Endothelial cell of umbilical vein (primary cell): ENCODE results near the gene FNDC1. TPM values are rescaled to one million over a fixed set of nuclear protein-coding genes. Genes with fewer than 3 reads are reported as not detected.

Experiments used
- BruUV-seq: library from RNA; stranded (reverse); fragments of 400-500 nt; replicated peaks from 2 replicates; lab custom pipeline; 2021; lab: Mats Ljungman, UMichigan
- CTCF ChIA-PET: fragments of 300-600, 350-600 bp; sonication (Branson Sonifier 250); formaldehyde crosslinking; loops from one replicate; lab custom pipeline; 2021; ENCODE audit warnings: antibody characterized with exemption, inconsistent platforms; lab: Charles Lee
- POLR2A ChIA-PET: fragments of 300-600, 350-600 bp; sonication (Branson Sonifier 250); formaldehyde crosslinking; loops from one replicate; lab custom pipeline; 2021; ENCODE audit warnings: antibody characterized with exemption, inconsistent platforms; lab: Charles Lee
- DNase-seq: peaks from one replicate; pipeline ENCODE4 v3.0.0-alpha.2; 2011; ENCODE audit warnings: low read depth, low spot score
- FAIRE-seq: peaks from 2 replicates; lab custom pipeline; 2011; peaks lifted over from hg19 to GRCh38; lab: Jason Lieb, UNC
- H2AFZ ChIP-seq: 2 replicates; pipeline ENCODE4 v1.6.0; 2012; ENCODE audit warnings: low read depth, low read length, control low read depth, inconsistent platforms
- H3K27ac ChIP-seq: 2 replicates; pipeline ENCODE4 v1.5.1; 2011; ENCODE audit warnings: low read depth, mild to moderate bottlenecking, control low read depth, low read length, moderate library complexity; ENCODE audit not compliant: insufficient read depth
- H3K27me3 ChIP-seq, 2 experiments: 2 replicates each; pipeline versions ENCODE4 v1.6.0 to v1.6.1; 2011; ENCODE audit warnings: low read length in 2 of 2, mixed read lengths in 1 of 2; ENCODE audit not compliant: control insufficient read depth in 2 of 2, insufficient read depth in 2 of 2
- H3K36me3 ChIP-seq, 2 experiments: 2 replicates in 1 of 2; 3 replicates in 1 of 2; pipeline ENCODE4 v1.5.1; 2011; ENCODE audit warnings: low read length in 2 of 2, mild to moderate bottlenecking in 1 of 2, moderate library complexity in 1 of 2; ENCODE audit not compliant: control insufficient read depth in 2 of 2, insufficient read depth in 2 of 2; ENCODE audit errors: extremely low read depth in 1 of 2
- H3K4me1 ChIP-seq: 3 replicates; pipeline ENCODE4 v1.5.1; 2011; ENCODE audit warnings: mild to moderate bottlenecking, low read length; ENCODE audit not compliant: control insufficient read depth, insufficient read depth; ENCODE audit errors: extremely low read depth
- H3K4me2 ChIP-seq: 2 replicates; pipeline ENCODE4 v1.6.1; 2011; ENCODE audit warnings: low read length, control low read depth, mixed read lengths; ENCODE audit not compliant: insufficient read depth
- H3K4me3 ChIP-seq, 3 experiments: fragments of 200-600 bp in 1 of 3; sonication (generic), shearing (Covaris generic) in 1 of 3; replicated peaks in 1 of 3; 2 replicates each; pipeline ENCODE4 v1.5.1; 2011 to 2016; ENCODE audit warnings: control low read depth in 3 of 3, low read length in 3 of 3, mild to moderate bottlenecking in 2 of 3, inconsistent platforms in 1 of 3, low read depth in 1 of 3, moderate library complexity in 1 of 3; ENCODE audit not compliant: insufficient read depth in 1 of 3
- H3K79me2 ChIP-seq: 2 replicates; pipeline ENCODE4 v1.6.0; 2012; ENCODE audit warnings: low read length, inconsistent platforms; ENCODE audit not compliant: control insufficient read depth, insufficient read depth
- H3K9ac ChIP-seq: replicated peaks from 2 replicates; pipeline ENCODE3; 2011; ENCODE audit warnings: low read length, control low read depth; ENCODE audit not compliant: insufficient read depth; ENCODE audit errors: extremely low read depth
- H3K9me1 ChIP-seq: replicated peaks from 3 replicates; pipeline ENCODE4 v1.6.0; 2011; ENCODE audit warnings: mild to moderate bottlenecking, low read length; ENCODE audit not compliant: control insufficient read depth, insufficient read depth; ENCODE audit errors: extremely low read depth
- H3K9me3 ChIP-seq: replicated peaks from 2 replicates; pipeline ENCODE4 v1.5.1; 2012; ENCODE audit warnings: low read length, inconsistent platforms; ENCODE audit not compliant: control insufficient read depth, insufficient read depth
- H4K20me1 ChIP-seq: replicated peaks from 2 replicates; pipeline ENCODE3; 2011; ENCODE audit warnings: mild to moderate bottlenecking, low read length; ENCODE audit not compliant: control insufficient read depth, insufficient read depth; ENCODE audit errors: extremely low read depth
- EZH2 ChIP-seq: IDR thresholded peaks from 2 replicates; pipeline ENCODE4 v1.6.1; 2012; ENCODE audit warnings: borderline replicate concordance, low read depth, mild to moderate bottlenecking, moderate library complexity, low read length, inconsistent platforms; ENCODE audit not compliant: severe bottlenecking
- FOS ChIP-seq: IDR thresholded peaks from 2 replicates; pipeline ENCODE4 v1.6.1; 2011; ENCODE audit warnings: mild to moderate bottlenecking, low read length, moderate library complexity, borderline replicate concordance; ENCODE audit not compliant: insufficient read depth
- GATA2 ChIP-seq: IDR thresholded peaks from 2 replicates; pipeline ENCODE4 v1.7.0; 2011; ENCODE audit warnings: low read depth, mild to moderate bottlenecking, moderate library complexity, mixed read lengths, low read length; ENCODE audit not compliant: insufficient read length, insufficient read depth
- JUN ChIP-seq: IDR thresholded peaks from 2 replicates; pipeline ENCODE4 v1.6.1; 2011; ENCODE audit warnings: borderline replicate concordance, low read depth; ENCODE audit not compliant: insufficient read length, insufficient read depth
- MYC ChIP-seq: IDR thresholded peaks from one replicate; pipeline ENCODE4 v1.6.1; 2011; ENCODE audit warnings: mild to moderate bottlenecking, low read depth, low read length
- POLR2A ChIP-seq: IDR thresholded peaks from 2 replicates; pipeline ENCODE4 v1.6.1; 2012; ENCODE audit warnings: low read depth, mild to moderate bottlenecking, control low read depth, low read length
- POLR2AphosphoS5 ChIP-seq: IDR thresholded peaks from 2 replicates; pipeline ENCODE4 v1.6.1; 2012; ENCODE audit warnings: low read depth, mild to moderate bottlenecking, control low read depth, low read length, moderate library complexity; ENCODE audit not compliant: insufficient read depth
- dilution Hi-C: fragments of 300-500 bp; cut with MboI; formaldehyde crosslinking; loops from one replicate; pipeline ENCODE4 v1.15.0; 2019; ENCODE audit warnings: low sequenced_read_pairs; ENCODE audit not compliant: extremely low pct_ligation_motif_present
- intact Hi-C: fragments of 100-400 bp; cut with micrococcal nuclease; formaldehyde crosslinking; loops from one replicate; pipeline ENCODE4 v1.10.0; 2022
- polyA plus RNA-seq, 4 experiments: library from polyadenylated mRNA; depleted of rRNA in 3 of 4; stranded (reverse) in 3 of 4; unstranded in 1 of 4; fragments of >200 nt; gene quantifications; 2 replicates each; pipeline versions ENCODE4 v1.2.1 to v1.2.3, GENCODE V29; 2011 to 2012; ENCODE audit warnings: missing spikeins in 1 of 4
- total RNA-seq: library from RNA; stranded (reverse); gene quantifications from 2 replicates; pipeline ENCODE4 v1.2.3, GENCODE V29; 2021
- TF ChIP-seq, protein P1 (sequence below), 2 donors: IDR thresholded peaks; 1 replicate in 1 of 2; 2 replicates in 1 of 2; pipeline ENCODE4 v1.5.1; 2011; ENCODE audit warnings: low read length in 2 of 2, mild to moderate bottlenecking in 2 of 2, moderate library complexity in 2 of 2, control low read depth in 1 of 2, inconsistent platforms in 1 of 2, low read depth in 1 of 2; ENCODE audit not compliant: insufficient read depth in 1 of 2; ENCODE audit errors: extremely low read depth in 1 of 2
- TF ChIP-seq, protein P2 (sequence below): IDR thresholded peaks from 2 replicates; pipeline ENCODE4 v1.6.1; 2011; ENCODE audit not compliant: insufficient read depth, insufficient read length

The FNDC1 gene
- total and polyA plus RNA-seq, 2 donors (not counting 3 experiments of a cell fraction or from before 2014, with no cell fraction given) = 0.04 TPM; not detected in 1

DNA sequence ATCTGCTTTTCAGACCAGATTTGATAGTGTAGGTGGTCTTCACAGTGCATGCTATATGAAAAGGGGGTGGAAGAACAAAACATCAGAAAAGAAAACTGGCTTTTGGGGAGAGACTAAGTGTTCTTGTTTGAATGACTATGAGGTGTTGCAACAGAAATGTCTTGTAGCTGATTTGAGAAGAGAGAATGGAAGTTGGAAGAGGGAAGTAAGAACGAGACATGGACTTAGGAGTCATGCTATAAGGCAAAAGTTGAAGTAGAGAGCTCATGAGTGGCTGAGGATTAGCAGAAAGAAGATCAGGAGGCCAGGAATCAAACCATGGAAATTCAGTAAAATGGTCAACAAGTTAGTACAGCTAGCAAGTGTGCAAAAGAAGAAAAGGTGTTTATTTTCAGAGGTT lies 32.1 kb downstream of the FNDC1 start:
- BruUV-seq = no TSS peak
- Histone ChIP-seq H3K4me3 (no peak overlapping the region), H3K9me3 (no peaks in the 10 kb centered on the region), H3K36me3 (no peaks in the 10 kb centered on the region), H3K9me1 (no peaks in the 10 kb centered on the region), H3K4me1 (no peaks in the 10 kb centered on the region), H3K4me2 (no peak overlapping the region), H4K20me1 (no peaks in the 10 kb centered on the region), H3K79me2 (no peaks in the 10 kb centered on the region), H3K27me3 (no peaks in the 10 kb centered on the region), H3K27ac (no peak overlapping the region), H2AFZ (no peak overlapping the region), H3K9ac (no peak overlapping the region)
- no peak for FAIRE-seq
- ChIA-PET CTCF (interaction anchor here (1.0 to 1.2 kb wide), 2 partner anchors 56 to 454 kb away, joined by 3 to 4 read pairs; no protein-coding TSS in a partner anchor), POLR2A (no interaction called here)
- dilution Hi-C loops = no loop called here
- no peak for DNase-seq
- intact Hi-C loops = no loop called here
- TF ChIP-seq GATA2 = no peak
- TF ChIP-seq, protein P1, sequence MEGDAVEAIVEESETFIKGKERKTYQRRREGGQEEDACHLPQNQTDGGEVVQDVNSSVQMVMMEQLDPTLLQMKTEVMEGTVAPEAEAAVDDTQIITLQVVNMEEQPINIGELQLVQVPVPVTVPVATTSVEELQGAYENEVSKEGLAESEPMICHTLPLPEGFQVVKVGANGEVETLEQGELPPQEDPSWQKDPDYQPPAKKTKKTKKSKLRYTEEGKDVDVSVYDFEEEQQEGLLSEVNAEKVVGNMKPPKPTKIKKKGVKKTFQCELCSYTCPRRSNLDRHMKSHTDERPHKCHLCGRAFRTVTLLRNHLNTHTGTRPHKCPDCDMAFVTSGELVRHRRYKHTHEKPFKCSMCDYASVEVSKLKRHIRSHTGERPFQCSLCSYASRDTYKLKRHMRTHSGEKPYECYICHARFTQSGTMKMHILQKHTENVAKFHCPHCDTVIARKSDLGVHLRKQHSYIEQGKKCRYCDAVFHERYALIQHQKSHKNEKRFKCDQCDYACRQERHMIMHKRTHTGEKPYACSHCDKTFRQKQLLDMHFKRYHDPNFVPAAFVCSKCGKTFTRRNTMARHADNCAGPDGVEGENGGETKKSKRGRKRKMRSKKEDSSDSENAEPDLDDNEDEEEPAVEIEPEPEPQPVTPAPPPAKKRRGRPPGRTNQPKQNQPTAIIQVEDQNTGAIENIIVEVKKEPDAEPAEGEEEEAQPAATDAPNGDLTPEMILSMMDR (IDR thresholded peaks at IDR 0.05; ENCODE audit: extremely low read depth in 1 of 2, insufficient read depth in 1 of 2, low read depth in 1 of 2, low read length in 2 of 2) = no peak
- no peak for TF ChIP-seq POLR2AphosphoS5
- no peak for TF ChIP-seq FOS
- TF ChIP-seq POLR2A = no peak
- no peak for TF ChIP-seq JUN
- TF ChIP-seq MYC = no peak
- TF ChIP-seq EZH2 = no peak
- TF ChIP-seq, protein P2, sequence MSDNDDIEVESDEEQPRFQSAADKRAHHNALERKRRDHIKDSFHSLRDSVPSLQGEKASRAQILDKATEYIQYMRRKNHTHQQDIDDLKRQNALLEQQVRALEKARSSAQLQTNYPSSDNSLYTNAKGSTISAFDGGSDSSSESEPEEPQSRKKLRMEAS = no peak
